BJ (cell line): Measurements from ENCODE around the gene TSNAXIP1. TPM values are rescaled to one million over a fixed set of nuclear protein-coding genes. Genes with fewer than 3 reads are reported as not detected.

Experiments used
- CTCF ChIA-PET: fragments of 350-600 bp; formaldehyde crosslinking; extraction: SDS; loops from one replicate; lab custom pipeline; 2021; ENCODE audit warnings: antibody characterized with exemption, inconsistent platforms; lab: Yijun Ruan, JAX
- POLR2A ChIA-PET: fragments of 300-600 bp; sonication (Branson Sonifier 250); formaldehyde crosslinking; extraction: SDS; loops from one replicate; lab custom pipeline; 2021; ENCODE audit warnings: antibody characterized with exemption; lab: Charles Lee
- DNase-seq: peaks from one replicate; pipeline ENCODE4 v3.0.0-alpha.2; 2011; ENCODE audit warnings: low read depth
- H3K27me3 ChIP-seq: 2 replicates; pipeline ENCODE4 v1.6.0; 2011; ENCODE audit warnings: low read length; ENCODE audit not compliant: control insufficient read depth, insufficient read depth
- H3K36me3 ChIP-seq: 2 replicates; pipeline ENCODE4 v1.5.1; 2011; ENCODE audit warnings: low read length; ENCODE audit not compliant: control insufficient read depth, insufficient read depth
- H3K4me3 ChIP-seq: 2 replicates; pipeline ENCODE4 v1.5.1; 2011; ENCODE audit warnings: low read depth, mild to moderate bottlenecking, control low read depth, low read length
- polyA plus RNA-seq: library from polyadenylated mRNA; depleted of rRNA; stranded (reverse); fragments of >200 nt; gene quantifications from 2 replicates; pipeline ENCODE4 v1.2.3, GENCODE V29; 2011
- TF ChIP-seq, protein P1 (sequence below): IDR thresholded peaks from 2 replicates; pipeline ENCODE4 v1.5.1; 2011; ENCODE audit warnings: low read depth, mild to moderate bottlenecking, control low read depth, inconsistent platforms, low read length, moderate library complexity; ENCODE audit not compliant: insufficient read depth

Gene TSNAXIP1
- polyA plus RNA-seq, 1 experiment: 1.6 TPM

GRCh38 chr16:67766291-67766690, 40.4 kb upstream of the TSNAXIP1 start:
- H3K4me3 ChIP-seq: no peak overlapping the region
- DNase-seq: no peak
- TF ChIP-seq, protein P1, sequence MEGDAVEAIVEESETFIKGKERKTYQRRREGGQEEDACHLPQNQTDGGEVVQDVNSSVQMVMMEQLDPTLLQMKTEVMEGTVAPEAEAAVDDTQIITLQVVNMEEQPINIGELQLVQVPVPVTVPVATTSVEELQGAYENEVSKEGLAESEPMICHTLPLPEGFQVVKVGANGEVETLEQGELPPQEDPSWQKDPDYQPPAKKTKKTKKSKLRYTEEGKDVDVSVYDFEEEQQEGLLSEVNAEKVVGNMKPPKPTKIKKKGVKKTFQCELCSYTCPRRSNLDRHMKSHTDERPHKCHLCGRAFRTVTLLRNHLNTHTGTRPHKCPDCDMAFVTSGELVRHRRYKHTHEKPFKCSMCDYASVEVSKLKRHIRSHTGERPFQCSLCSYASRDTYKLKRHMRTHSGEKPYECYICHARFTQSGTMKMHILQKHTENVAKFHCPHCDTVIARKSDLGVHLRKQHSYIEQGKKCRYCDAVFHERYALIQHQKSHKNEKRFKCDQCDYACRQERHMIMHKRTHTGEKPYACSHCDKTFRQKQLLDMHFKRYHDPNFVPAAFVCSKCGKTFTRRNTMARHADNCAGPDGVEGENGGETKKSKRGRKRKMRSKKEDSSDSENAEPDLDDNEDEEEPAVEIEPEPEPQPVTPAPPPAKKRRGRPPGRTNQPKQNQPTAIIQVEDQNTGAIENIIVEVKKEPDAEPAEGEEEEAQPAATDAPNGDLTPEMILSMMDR: no peak
- CTCF ChIA-PET: no interaction called here
- H3K27me3 ChIP-seq: no peaks in the 10 kb centered on the region
- H3K36me3 ChIP-seq: peaks cover 2% of the 10 kb centered on the region; the same call in 1 of the 2 replicates
- POLR2A ChIA-PET: no interaction called here

- POLR2A ChIA-PET: interaction anchor here (0.7 kb wide), 1 partner anchor 45 kb away, joined by 11 read pairs; no protein-coding TSS in a partner anchor
- H3K27me3 ChIP-seq: no peaks in the 10 kb centered on the region
- TF ChIP-seq, protein P1: no peak
- no peak overlapping the region for H3K4me3 ChIP-seq
- H3K36me3 ChIP-seq: peaks cover 2% of the 10 kb centered on the region; the same call in 1 of the 2 replicates
- CTCF ChIA-PET: interaction anchor here (0.6 to 1.3 kb wide), 6 partner anchors 45 to 247 kb away, joined by 3 to 5 read pairs (median 4); no protein-coding TSS in a partner anchor
- DNase-seq: peak; percentile 26
Measured at GRCh38 chr16:67767953-67768352, 38.7 kb upstream of the TSNAXIP1 start.

DNA sequence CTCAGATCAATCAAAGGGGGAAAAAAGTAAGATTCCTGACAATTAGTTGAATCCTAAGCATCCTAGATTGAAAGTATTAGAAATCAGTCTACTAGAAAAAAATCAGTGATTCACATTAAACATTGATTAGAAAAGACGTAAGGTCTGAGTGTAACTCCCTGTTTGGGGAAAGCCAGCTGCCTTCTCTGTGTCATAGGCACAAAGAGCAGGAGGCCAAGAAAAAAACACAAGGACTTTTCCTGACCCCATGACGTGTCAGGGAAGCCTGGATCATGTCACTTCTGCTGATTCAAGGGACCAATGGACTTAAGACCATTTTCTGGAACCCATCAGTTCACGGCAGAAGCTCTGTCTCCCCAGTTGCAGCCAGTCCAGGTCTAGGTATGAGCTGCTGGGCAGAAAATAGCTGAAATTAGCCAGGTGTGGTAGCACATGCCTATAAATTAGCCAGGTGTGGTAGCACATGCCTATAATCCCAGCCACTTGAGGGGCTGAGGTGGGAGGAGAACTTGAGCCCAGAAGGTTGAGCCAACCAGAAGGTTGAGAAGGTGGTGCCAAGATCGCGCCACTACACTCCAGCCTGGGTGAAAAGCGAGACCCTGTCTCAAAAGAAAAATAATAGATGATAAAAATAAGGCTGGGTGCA, 36.2 kb upstream of the TSNAXIP1 start:
- ChIA-PET POLR2A (interaction anchor here (0.5 kb wide), 1 partner anchor 20 kb away, joined by 4 read pairs; no protein-coding TSS in a partner anchor), CTCF (interaction anchor here (0.8 to 1.2 kb wide), 2 partner anchors 12 to 156 kb away, joined by 3 read pairs; no protein-coding TSS in a partner anchor)
- Histone ChIP-seq H3K27me3 (no peaks in the 10 kb centered on the region), H3K4me3 (no peak overlapping the region), H3K36me3 (peaks cover 2% of the 10 kb centered on the region; the same call in 1 of the 2 replicates)
- DNase-seq: no peak
- TF ChIP-seq, protein P1: no peak

DNA sequence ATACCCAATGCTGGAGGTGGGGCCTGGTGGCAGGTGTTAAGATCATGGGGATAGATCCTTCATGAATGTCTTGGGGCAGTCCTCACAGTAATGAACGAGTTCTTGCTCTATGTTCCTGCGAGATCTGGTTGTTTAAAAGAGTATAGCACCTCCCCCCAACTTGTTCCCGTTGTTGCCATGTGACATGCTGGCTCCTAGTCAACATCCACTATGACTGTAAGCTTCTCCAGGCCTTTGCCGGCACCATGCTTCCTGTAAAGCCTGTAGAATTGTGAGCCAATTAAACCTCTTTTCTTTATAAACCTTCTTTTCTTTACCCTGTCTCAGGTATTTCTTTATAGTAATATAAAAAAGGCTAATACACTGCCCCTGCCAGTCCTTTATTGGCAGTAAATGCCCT, 33.6 kb upstream of the TSNAXIP1 start:
- no peak overlapping the region for H3K4me3 ChIP-seq
- no peak for DNase-seq
- peaks cover 2% of the 10 kb centered on the region; the same call in 1 of the 2 replicates for H3K36me3 ChIP-seq
- POLR2A ChIA-PET: no interaction called here
- H3K27me3 ChIP-seq: no peaks in the 10 kb centered on the region
- TF ChIP-seq, protein P1: no peak
- CTCF ChIA-PET: interaction anchor here (0.8 kb wide), 1 partner anchor 9 kb away, joined by 3 read pairs; no protein-coding TSS in a partner anchor

- peaks cover 2% of the 10 kb centered on the region; the same call in 1 of the 2 replicates for H3K36me3 ChIP-seq
- no peak for DNase-seq
- TF ChIP-seq, protein P1: no peak
- H3K27me3 ChIP-seq: no peaks in the 10 kb centered on the region
- ChIA-PET CTCF (no interaction called here), POLR2A (no interaction called here)
- H3K4me3 ChIP-seq: no peak overlapping the region
Measured at GRCh38 chr16:67773569-67774456, 32.9 kb upstream of the TSNAXIP1 start.
